Fibroblast of villous mesenchyme (primary cell): ENCODE results near the gene RNF19B. TPM values are rescaled to one million over a fixed set of nuclear protein-coding genes. Genes with fewer than 3 reads are reported as not detected.
A peak's percentile ranks its signal among the peaks of the same experiment; 100 is the strongest.

ENCODE experiments used
- DNase-seq: peaks from one replicate; pipeline ENCODE4 v3.0.0-alpha.2; 2010; ENCODE audit warnings: low read depth
- H3K4me3 ChIP-seq: 2 replicates; pipeline ENCODE4 v1.5.1; 2011; ENCODE audit warnings: low read depth, mild to moderate bottlenecking, low read length
- CTCF ChIP-seq: IDR thresholded peaks from 2 replicates; pipeline ENCODE4 v1.5.1; 2012; ENCODE audit warnings: low read depth, mild to moderate bottlenecking, low read length; ENCODE audit not compliant: insufficient read depth
- total RNA-seq: library from RNA; depleted of rRNA; stranded (reverse); fragments of >200 nt; gene quantifications from 2 replicates; pipeline ENCODE4 v1.2.3, GENCODE V29; 2012

RNF19B gene
- total RNA-seq, 1 donor: 9.5 TPM

- H3K4me3 ChIP-seq: no peak overlapping the region
- DNase-seq: peak; percentile 20
- TF ChIP-seq CTCF: no peak
Measured at GRCh38 chr1:32967888-32968568, 3.4 kb upstream of the RNF19B start.

- DNase-seq: no peak
- no peak for TF ChIP-seq CTCF
- no peak overlapping the region for H3K4me3 ChIP-seq
Measured at GRCh38 chr1:32966900-32967299, 2.3 kb upstream of the RNF19B start.

- TF ChIP-seq CTCF: no peak
- peak overlapping the region; percentile 83 for H3K4me3 ChIP-seq
- no peak for DNase-seq
Measured at GRCh38 chr1:32965251-32965747, 690 bp upstream of the RNF19B start.

- no peak for TF ChIP-seq CTCF
- DNase-seq: peak; percentile 58
- peak overlapping the region; percentile 83 for H3K4me3 ChIP-seq
Measured at GRCh38 chr1:32963746-32964460, 706 bp downstream of the RNF19B start.

- peak overlapping the region; percentile 83 for H3K4me3 ChIP-seq
- no peak for TF ChIP-seq CTCF
- peak; percentile 66 for DNase-seq
Measured at GRCh38 chr1:32962248-32962896, 2.2 kb downstream of the RNF19B start.

- no peak for DNase-seq
- no peak for TF ChIP-seq CTCF
- no peak overlapping the region for H3K4me3 ChIP-seq
Measured at GRCh38 chr1:32960819-32961355, 3.7 kb downstream of the RNF19B start.
